ENCODE results near the gene XAF1.

XAF1 gene

DNA sequence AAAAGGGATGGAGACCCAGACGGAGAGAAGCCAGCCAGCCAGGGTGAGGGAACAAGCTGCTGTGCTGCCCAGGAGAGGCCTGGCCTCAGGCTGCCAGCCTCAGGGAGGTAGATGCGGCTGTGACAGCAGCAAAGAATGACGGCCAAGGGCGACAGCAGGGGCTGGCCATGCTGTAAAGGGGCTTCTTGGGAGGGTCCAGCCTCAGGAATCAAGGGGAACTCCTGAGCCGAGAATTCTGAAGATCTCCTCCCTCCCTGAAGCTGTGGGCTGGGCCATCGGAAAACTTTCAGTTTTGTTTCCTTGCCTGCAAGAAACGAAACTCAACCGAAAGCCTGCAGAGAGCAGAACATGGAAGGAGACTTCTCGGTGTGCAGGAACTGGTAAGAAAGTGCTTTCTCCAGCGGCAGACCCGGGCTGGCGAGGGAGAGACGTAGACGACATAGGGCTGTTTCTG lies at the start of gene XAF1:
Gene XAF1 (plus strand): TSS at position 316 of the 454 bp plus-strand sequence. CDS start 33 bp downstream, at position 349.
- Histone ChIP-seq H3K4me1 (ENCODE audit: insufficient read depth, low read length, severe bottlenecking) (no peaks in the 10 kb centered on the region), H3K9me2 (ENCODE audit: low read depth, low read length) (no peaks in the 10 kb centered on the region), H4K20me1 (ENCODE audit: insufficient read depth, low read length) (no peaks in the 10 kb centered on the region), H3K79me2 (ENCODE audit: insufficient read depth, low read length) (no peaks in the 10 kb centered on the region), H3K9me3 (ENCODE audit: low read length) (no peaks in the 10 kb centered on the region), H3K9ac (ENCODE audit: low read length) (no peak within 1 kb of the TSS), H3K27me3 (ENCODE audit: insufficient read depth, low read length) (no peaks in the 10 kb centered on the region), H3F3A (ENCODE audit: insufficient read depth, low read length) (no peaks in the 10 kb centered on the region), H3K4me2 (ENCODE audit: low read length) (peak within 1 kb of the TSS; percentile 51), H3K36me3 (ENCODE audit: insufficient read depth, low read length) (no peaks in the 10 kb centered on the region), H3K4me3 (ENCODE audit: low read depth, low read length, poor library complexity, severe bottlenecking) (peak within 1 kb of the TSS; percentile 23), H2AFZ (ENCODE audit: low read length) (no peak within 1 kb of the TSS), H3K27ac (ENCODE audit: low read depth, low read length, poor library complexity, severe bottlenecking) (no peak within 1 kb of the TSS)
- TF ChIP-seq EZH2 (IDR thresholded peaks at IDR 0.05; ENCODE audit: borderline replicate concordance, low read length) = no peak
- TF ChIP-seq, protein P1, sequence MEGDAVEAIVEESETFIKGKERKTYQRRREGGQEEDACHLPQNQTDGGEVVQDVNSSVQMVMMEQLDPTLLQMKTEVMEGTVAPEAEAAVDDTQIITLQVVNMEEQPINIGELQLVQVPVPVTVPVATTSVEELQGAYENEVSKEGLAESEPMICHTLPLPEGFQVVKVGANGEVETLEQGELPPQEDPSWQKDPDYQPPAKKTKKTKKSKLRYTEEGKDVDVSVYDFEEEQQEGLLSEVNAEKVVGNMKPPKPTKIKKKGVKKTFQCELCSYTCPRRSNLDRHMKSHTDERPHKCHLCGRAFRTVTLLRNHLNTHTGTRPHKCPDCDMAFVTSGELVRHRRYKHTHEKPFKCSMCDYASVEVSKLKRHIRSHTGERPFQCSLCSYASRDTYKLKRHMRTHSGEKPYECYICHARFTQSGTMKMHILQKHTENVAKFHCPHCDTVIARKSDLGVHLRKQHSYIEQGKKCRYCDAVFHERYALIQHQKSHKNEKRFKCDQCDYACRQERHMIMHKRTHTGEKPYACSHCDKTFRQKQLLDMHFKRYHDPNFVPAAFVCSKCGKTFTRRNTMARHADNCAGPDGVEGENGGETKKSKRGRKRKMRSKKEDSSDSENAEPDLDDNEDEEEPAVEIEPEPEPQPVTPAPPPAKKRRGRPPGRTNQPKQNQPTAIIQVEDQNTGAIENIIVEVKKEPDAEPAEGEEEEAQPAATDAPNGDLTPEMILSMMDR (IDR thresholded peaks at IDR 0.05; ENCODE audit: low read length) = no peak

GRCh38 chr17:6706499-6706898 lies 49.3 kb upstream of the XAF1 start:
- Histone ChIP-seq H4K20me1 (ENCODE audit: insufficient read depth, low read length) (no peaks in the 10 kb centered on the region), H3F3A (ENCODE audit: insufficient read depth, low read length) (no peaks in the 10 kb centered on the region), H3K4me1 (ENCODE audit: insufficient read depth, low read length, severe bottlenecking) (no peaks in the 10 kb centered on the region), H3K9ac (ENCODE audit: low read length) (no peak overlapping the region), H3K9me3 (ENCODE audit: low read length) (no peaks in the 10 kb centered on the region), H3K9me2 (ENCODE audit: low read depth, low read length) (no peaks in the 10 kb centered on the region), H3K27ac (ENCODE audit: low read depth, low read length, poor library complexity, severe bottlenecking) (no peak overlapping the region), H3K27me3 (ENCODE audit: insufficient read depth, low read length) (no peaks in the 10 kb centered on the region), H3K79me2 (ENCODE audit: insufficient read depth, low read length) (no peaks in the 10 kb centered on the region), H2AFZ (ENCODE audit: low read length) (no peak overlapping the region), H3K36me3 (ENCODE audit: insufficient read depth, low read length) (no peaks in the 10 kb centered on the region), H3K4me3 (ENCODE audit: low read depth, low read length, poor library complexity, severe bottlenecking) (no peak overlapping the region), H3K4me2 (ENCODE audit: low read length) (no peak overlapping the region)
- TF ChIP-seq EZH2 (IDR thresholded peaks at IDR 0.05; ENCODE audit: borderline replicate concordance, low read length) = no peak
- TF ChIP-seq, protein P1 (IDR thresholded peaks at IDR 0.05; ENCODE audit: low read length) = no peak

GRCh38 chr17:6706996-6707395 lies 48.9 kb upstream of the XAF1 start:
- Histone ChIP-seq H3K27me3 (ENCODE audit: insufficient read depth, low read length) (no peaks in the 10 kb centered on the region), H3K36me3 (ENCODE audit: insufficient read depth, low read length) (no peaks in the 10 kb centered on the region), H3K9ac (ENCODE audit: low read length) (no peak overlapping the region), H3K9me3 (ENCODE audit: low read length) (no peaks in the 10 kb centered on the region), H2AFZ (ENCODE audit: low read length) (no peak overlapping the region), H3K4me2 (ENCODE audit: low read length) (no peak overlapping the region), H3K4me1 (ENCODE audit: insufficient read depth, low read length, severe bottlenecking) (no peaks in the 10 kb centered on the region), H3K79me2 (ENCODE audit: insufficient read depth, low read length) (no peaks in the 10 kb centered on the region), H3K9me2 (ENCODE audit: low read depth, low read length) (no peaks in the 10 kb centered on the region), H3F3A (ENCODE audit: insufficient read depth, low read length) (no peaks in the 10 kb centered on the region), H3K27ac (ENCODE audit: low read depth, low read length, poor library complexity, severe bottlenecking) (no peak overlapping the region), H3K4me3 (ENCODE audit: low read depth, low read length, poor library complexity, severe bottlenecking) (no peak overlapping the region), H4K20me1 (ENCODE audit: insufficient read depth, low read length) (no peaks in the 10 kb centered on the region)
- TF ChIP-seq EZH2 (IDR thresholded peaks at IDR 0.05; ENCODE audit: borderline replicate concordance, low read length) = no peak
- TF ChIP-seq, protein P1 (IDR thresholded peaks at IDR 0.05; ENCODE audit: low read length) = no peak

Measured in OCI-LY1 (cell line).